Activated naive CD4-positive, alpha-beta T cell treated with anti-CD3 and anti-CD28 coated beads for 36 hours (primary cell): Measurements from ENCODE around the gene USH2A. TPM values are rescaled to one million over a fixed set of nuclear protein-coding genes. Genes with fewer than 3 reads are reported as not detected.

Experiments
- CTCF ChIA-PET: fragments of 350-600 bp; sonication (Branson Sonifier 250); formaldehyde crosslinking; loops from one replicate; lab custom pipeline; 2021; ENCODE audit warnings: antibody characterized with exemption; lab: Charles Lee
- DNase-seq: peaks from one replicate; pipeline ENCODE4 v3.0.0-alpha.2; 2020
- H3K27ac Mint-ChIP-seq: one replicate; pipeline ENCODE4 v1.8.0; 2021; ENCODE audit warnings: mild to moderate bottlenecking, mixed read lengths
- H3K27me3 Mint-ChIP-seq: one replicate; pipeline ENCODE4 v1.8.0; 2021; ENCODE audit warnings: low read depth, mixed read lengths
- H3K36me3 Mint-ChIP-seq: one replicate; pipeline ENCODE4 v1.8.0; 2021; ENCODE audit warnings: low read depth, mixed read lengths
- H3K4me1 Mint-ChIP-seq: one replicate; pipeline ENCODE4 v1.8.0; 2021; ENCODE audit warnings: low read depth, mixed read lengths
- H3K4me3 Mint-ChIP-seq: one replicate; pipeline ENCODE4 v1.8.0; 2021; ENCODE audit warnings: mild to moderate bottlenecking, moderate library complexity, mixed read lengths
- H3K9me3 Mint-ChIP-seq: one replicate; pipeline ENCODE4 v1.8.0; 2021; ENCODE audit warnings: mixed read lengths
- intact Hi-C: fragments of 100-400 bp; cut with micrococcal nuclease; formaldehyde crosslinking; loops from one replicate; pipeline ENCODE4 v1.15.1; 2023
- total RNA-seq, 2 experiments: library from RNA; stranded (reverse); gene quantifications; one replicate each; pipeline ENCODE4 v1.2.3, GENCODE V29; 2021

USH2A gene
- total RNA-seq, 2 experiments from 2014 or later = not detected

DNA sequence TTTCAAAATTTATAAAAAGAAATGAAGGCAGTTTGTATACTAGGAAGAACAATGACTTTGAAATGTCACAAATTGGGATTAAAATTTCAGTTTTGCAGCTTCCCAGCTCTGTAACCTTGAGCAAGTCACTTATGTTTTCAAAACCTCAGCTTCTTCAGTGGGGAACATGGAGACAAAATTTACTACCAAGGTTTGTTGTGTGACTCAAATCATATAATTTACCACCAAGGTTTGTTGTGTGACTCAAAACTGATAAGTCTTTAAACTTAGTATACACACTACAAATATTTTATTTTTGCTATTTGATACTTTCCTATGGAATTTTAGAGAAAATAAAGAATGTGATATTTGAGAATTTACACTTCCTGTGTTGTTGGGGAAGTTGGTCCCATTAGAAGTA is 636.3 kb downstream of the USH2A start:
- H3K27me3 Mint-ChIP-seq = peaks cover 2% of the 10 kb centered on the region
- H3K4me1 Mint-ChIP-seq = no peaks in the 10 kb centered on the region
- no peak overlapping the region for H3K27ac Mint-ChIP-seq
- no peak overlapping the region for H3K4me3 Mint-ChIP-seq
- no peaks in the 10 kb centered on the region for H3K9me3 Mint-ChIP-seq
- intact Hi-C loops = no loop called here
- no peak for DNase-seq
- CTCF ChIA-PET = no interaction called here
- no peaks in the 10 kb centered on the region for H3K36me3 Mint-ChIP-seq

DNA sequence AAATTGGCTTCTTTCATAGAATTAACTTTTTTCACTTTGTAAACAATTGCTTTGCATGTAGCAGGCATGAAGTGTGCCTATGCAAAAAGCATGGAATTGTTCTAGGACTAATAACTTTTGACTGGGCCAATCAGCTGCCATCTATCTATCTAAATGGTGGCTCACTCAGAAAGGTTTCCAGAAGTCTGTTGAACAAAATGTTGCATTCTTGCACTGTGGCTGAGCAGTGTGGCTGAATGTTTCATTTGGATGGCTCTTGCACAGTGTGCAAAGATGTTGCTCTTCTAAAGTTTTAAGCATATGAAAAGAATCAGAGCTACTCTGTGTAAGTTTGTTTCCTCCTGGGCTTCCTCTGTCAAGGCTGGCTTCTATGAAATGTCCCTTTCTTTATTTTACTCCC is 642.6 kb downstream of the USH2A start:
- Mint-ChIP-seq H3K27ac (no peak overlapping the region), H3K9me3 (no peaks in the 10 kb centered on the region), H3K4me3 (no peak overlapping the region), H3K36me3 (no peaks in the 10 kb centered on the region), H3K27me3 (peaks cover 2% of the 10 kb centered on the region), H3K4me1 (no peaks in the 10 kb centered on the region)
- DNase-seq = no peak
- CTCF ChIA-PET = no interaction called here
- intact Hi-C loops = no loop called here

DNA sequence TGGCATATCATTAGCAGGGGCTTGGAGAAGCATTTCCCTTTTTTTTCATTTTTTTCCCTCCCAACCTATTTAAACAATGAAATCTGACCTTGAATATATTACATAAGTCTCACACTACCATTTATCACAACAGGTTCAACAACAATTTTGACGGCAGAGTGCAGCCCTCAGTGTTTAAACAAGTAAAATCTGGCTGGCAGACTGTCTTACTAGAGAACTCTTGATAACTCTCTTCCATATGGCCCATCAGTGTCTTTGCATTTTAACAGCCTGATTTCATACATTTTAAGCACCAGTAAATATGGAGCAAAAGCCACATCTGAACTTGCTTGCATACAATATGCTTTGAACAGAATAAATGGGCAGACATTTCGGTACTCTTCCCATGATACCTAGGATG is 643.1 kb downstream of the USH2A start:
- Mint-ChIP-seq H3K4me3 (no peak overlapping the region), H3K27ac (no peak overlapping the region), H3K27me3 (peaks cover under 1% of the 10 kb centered on the region), H3K36me3 (no peaks in the 10 kb centered on the region), H3K9me3 (no peaks in the 10 kb centered on the region), H3K4me1 (no peaks in the 10 kb centered on the region)
- DNase-seq = no peak
- intact Hi-C loops = no loop called here
- CTCF ChIA-PET = no interaction called here

DNA sequence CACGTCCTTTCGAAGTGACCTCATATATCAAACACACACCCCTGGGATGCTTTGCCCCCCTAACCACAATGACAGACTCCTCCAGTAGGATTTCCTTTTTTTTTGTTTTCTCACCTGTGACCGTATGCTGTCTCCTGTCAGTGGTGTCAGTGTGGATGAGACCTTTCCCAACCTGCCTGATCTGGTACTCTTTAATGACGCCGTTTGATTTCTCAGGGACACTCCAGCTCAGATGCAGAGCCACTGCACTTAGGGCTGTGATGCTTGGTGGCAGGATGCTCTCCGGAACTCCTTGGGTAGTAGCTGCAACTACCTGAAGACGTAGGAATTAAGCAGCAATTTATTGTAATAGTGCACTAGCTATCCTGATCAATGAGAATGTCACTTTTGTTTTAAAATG is 643.5 kb downstream of the USH2A start:
- H3K27me3 Mint-ChIP-seq = no peaks in the 10 kb centered on the region
- H3K4me3 Mint-ChIP-seq = no peak overlapping the region
- H3K9me3 Mint-ChIP-seq = no peaks in the 10 kb centered on the region
- DNase-seq = no peak
- intact Hi-C loops = no loop called here
- no peaks in the 10 kb centered on the region for H3K36me3 Mint-ChIP-seq
- no peaks in the 10 kb centered on the region for H3K4me1 Mint-ChIP-seq
- no peak overlapping the region for H3K27ac Mint-ChIP-seq
- CTCF ChIA-PET = no interaction called here

DNA sequence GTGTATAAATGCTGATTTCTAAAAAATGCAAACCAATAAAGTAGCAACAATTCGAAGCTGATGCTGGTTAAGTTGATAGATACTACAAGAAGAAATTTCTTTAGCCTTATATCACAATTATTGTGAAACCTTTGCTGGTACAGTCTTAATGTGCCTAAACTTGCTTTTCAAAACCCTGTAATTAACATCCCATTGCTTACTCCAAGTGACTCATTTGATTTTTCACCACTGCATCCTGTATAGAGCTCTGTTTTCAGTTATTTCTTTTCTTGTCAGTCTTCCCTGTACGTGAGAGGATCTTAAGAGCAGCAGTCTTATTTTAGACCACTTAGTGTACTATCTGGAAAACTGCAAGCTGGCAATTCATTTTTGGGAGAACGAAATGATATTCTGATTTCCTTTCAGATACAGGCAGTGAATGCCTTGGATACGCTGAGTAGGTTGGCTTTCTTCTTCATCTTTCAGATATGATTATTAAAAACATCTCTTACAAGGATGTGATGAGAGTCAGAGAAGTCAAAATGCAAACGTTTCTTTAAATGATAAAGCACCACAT is 645.8 kb downstream of the USH2A start:
- CTCF ChIA-PET = no interaction called here
- no peaks in the 10 kb centered on the region for H3K4me1 Mint-ChIP-seq
- H3K4me3 Mint-ChIP-seq = no peak overlapping the region
- DNase-seq = no peak
- no peaks in the 10 kb centered on the region for H3K36me3 Mint-ChIP-seq
- H3K27me3 Mint-ChIP-seq = no peaks in the 10 kb centered on the region
- H3K9me3 Mint-ChIP-seq = no peaks in the 10 kb centered on the region
- no peak overlapping the region for H3K27ac Mint-ChIP-seq
- intact Hi-C loops = no loop called here

DNA sequence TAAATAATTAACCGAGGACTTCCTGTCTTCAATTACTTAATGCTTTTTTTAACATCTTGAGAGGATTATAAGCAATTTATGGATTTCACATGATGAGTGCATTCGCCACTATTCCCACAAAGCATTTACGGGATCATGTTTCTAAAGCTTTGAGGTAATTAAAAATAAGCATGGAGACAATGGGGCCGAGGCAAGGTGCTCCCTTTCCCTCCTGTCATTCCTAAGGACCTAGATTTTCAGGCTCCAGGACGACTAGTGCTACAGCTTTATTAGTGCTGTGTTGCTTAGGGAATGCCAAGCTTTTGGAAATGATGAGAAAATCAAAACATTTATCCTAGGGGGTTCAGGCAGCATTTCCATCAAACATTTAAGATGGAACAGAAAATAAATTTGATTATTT is 646.9 kb downstream of the USH2A start:
- Mint-ChIP-seq H3K36me3 (no peaks in the 10 kb centered on the region), H3K4me1 (no peaks in the 10 kb centered on the region), H3K27ac (no peak overlapping the region), H3K4me3 (no peak overlapping the region), H3K27me3 (no peaks in the 10 kb centered on the region), H3K9me3 (no peaks in the 10 kb centered on the region)
- CTCF ChIA-PET = interaction anchor here (0.5 kb wide), 1 partner anchor 145 kb away, joined by 3 read pairs; no protein-coding TSS in a partner anchor
- intact Hi-C loops = no loop called here
- DNase-seq = no peak

DNA sequence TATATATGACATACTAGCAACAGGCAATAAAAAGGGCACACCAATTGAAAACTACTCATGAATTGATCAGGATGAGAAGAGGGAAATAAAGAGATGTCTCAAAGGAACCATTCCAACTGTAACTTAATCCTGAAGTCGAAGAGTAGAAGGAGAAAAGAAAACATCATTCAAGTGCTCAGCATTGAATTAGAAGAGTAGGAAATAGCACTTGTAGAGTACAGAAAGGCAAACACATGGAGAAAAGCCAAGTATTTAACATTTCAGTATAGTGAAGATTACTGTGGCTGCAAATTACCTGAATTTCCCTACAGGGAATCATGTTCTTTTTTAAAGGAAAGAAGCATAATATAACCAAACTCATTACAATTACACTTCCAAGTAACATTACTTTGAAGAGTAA is 651.1 kb downstream of the USH2A start:
- H3K9me3 Mint-ChIP-seq = no peaks in the 10 kb centered on the region
- intact Hi-C loops = no loop called here
- H3K27me3 Mint-ChIP-seq = no peaks in the 10 kb centered on the region
- no peak for DNase-seq
- CTCF ChIA-PET = no interaction called here
- H3K4me3 Mint-ChIP-seq = no peak overlapping the region
- H3K36me3 Mint-ChIP-seq = no peaks in the 10 kb centered on the region
- no peaks in the 10 kb centered on the region for H3K4me1 Mint-ChIP-seq
- no peak overlapping the region for H3K27ac Mint-ChIP-seq

DNA sequence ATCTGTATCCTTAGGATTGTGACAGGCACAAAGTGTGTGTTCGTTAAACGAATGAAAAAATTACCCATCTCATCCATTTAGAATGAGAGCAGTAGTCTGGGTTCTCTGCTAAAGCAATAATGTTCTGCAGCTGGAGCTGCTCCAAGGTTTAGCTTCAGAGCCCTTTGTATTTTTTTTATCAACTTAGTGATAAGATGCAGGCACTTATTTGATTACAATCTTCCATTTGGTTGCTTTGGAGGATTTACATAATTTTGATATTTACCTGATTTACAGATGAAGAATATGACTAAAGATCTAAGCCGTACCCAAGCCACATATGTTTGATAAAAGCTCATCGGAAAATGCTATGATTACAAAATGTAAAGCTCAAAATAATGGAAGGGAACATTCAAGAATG is 654.9 kb downstream of the USH2A start:
- Mint-ChIP-seq H3K4me3 (no peak overlapping the region), H3K27ac (no peak overlapping the region), H3K36me3 (no peaks in the 10 kb centered on the region), H3K9me3 (peaks cover 1% of the 10 kb centered on the region), H3K4me1 (no peaks in the 10 kb centered on the region), H3K27me3 (no peaks in the 10 kb centered on the region)
- DNase-seq = no peak
- intact Hi-C loops = no loop called here
- CTCF ChIA-PET = no interaction called here

DNA sequence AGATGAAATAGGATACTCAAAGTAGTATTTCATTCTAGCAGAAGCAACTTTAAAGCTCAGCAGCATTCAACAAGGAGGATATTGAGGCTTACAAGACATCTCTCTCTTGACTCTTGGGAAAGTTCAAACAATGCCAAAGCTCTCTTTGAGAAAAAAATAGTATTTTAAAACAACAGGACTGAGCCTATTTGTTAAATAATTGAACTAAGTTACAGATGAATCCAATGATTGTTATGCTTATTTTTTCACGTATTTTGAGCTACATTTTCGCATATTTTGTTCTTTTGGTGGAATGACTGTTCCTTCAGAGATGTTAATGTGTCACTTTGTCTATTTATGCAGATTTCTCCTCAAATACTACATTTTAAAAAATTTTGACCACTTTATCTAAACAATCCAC is 655.5 kb downstream of the USH2A start:
- Mint-ChIP-seq H3K4me3 (no peak overlapping the region), H3K27me3 (no peaks in the 10 kb centered on the region), H3K4me1 (no peaks in the 10 kb centered on the region), H3K36me3 (no peaks in the 10 kb centered on the region), H3K27ac (no peak overlapping the region), H3K9me3 (peaks cover 1% of the 10 kb centered on the region)
- CTCF ChIA-PET = no interaction called here
- no peak for DNase-seq
- intact Hi-C loops = no loop called here

DNA sequence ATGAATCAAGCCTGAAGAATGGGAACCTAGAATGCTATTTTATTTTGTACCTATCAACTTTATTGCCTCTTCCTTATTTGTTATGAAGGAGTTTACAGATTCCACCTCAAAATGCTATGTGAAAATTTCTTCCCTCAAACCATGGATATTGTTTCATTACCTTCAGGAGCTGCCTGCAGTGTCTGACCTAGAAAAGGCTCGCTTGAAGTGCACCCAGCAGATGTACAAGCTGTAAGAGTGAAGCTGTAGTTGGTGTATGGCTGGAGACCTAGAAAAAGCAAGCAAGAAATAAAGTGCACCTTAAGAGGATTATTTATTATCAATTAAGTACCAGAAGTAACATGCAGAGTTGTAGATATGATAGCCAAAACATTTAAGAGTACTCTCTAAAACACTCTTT is 656.7 kb downstream of the USH2A start:
- CTCF ChIA-PET = no interaction called here
- Mint-ChIP-seq H3K36me3 (no peaks in the 10 kb centered on the region), H3K4me3 (no peak overlapping the region), H3K9me3 (peaks cover 1% of the 10 kb centered on the region), H3K27me3 (no peaks in the 10 kb centered on the region), H3K27ac (no peak overlapping the region), H3K4me1 (no peaks in the 10 kb centered on the region)
- intact Hi-C loops = no loop called here
- no peak for DNase-seq

DNA sequence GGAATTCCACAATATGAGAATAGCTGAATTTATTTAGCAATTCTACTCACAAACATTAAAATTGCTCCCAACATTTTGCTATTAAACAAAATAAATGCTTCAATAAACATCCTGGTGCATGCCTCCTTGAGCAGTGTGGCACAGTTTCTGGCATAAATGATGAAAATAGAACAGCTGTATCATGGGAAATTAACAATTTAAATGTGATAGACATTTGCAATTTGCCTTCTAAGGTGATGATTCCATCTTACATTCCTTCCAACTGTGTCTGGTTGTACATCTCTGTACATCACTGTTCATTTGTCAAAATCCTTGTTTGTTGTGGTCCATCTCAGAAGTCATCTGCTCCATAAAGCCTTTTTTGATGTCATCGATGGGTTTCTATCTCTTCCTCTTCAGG is 657.4 kb downstream of the USH2A start:
- Mint-ChIP-seq H3K4me1 (no peaks in the 10 kb centered on the region), H3K9me3 (peaks cover 3% of the 10 kb centered on the region), H3K36me3 (no peaks in the 10 kb centered on the region), H3K27me3 (no peaks in the 10 kb centered on the region), H3K4me3 (no peak overlapping the region), H3K27ac (no peak overlapping the region)
- no peak for DNase-seq
- intact Hi-C loops = no loop called here
- CTCF ChIA-PET = no interaction called here

DNA sequence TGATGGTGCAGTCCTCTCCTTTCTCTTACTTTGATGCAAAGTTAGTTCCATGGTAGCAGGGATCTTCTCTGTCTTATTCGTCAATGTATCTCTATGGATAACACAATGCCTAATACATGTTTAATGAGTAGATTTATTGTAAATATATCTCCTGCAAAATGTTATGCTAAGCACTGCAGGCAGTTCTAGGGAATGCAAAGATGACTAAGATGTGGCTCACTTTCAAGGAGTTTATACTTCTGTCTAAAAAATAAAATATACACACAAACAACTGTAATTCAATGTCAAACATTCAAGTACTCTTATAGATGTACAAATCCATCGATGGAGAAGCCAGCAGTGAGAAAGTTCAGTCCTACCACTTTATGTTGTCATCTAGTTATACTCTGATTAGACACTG is 661.8 kb downstream of the USH2A start:
- CTCF ChIA-PET = no interaction called here
- Mint-ChIP-seq H3K4me1 (no peaks in the 10 kb centered on the region), H3K27ac (no peak overlapping the region), H3K4me3 (no peak overlapping the region), H3K36me3 (no peaks in the 10 kb centered on the region), H3K9me3 (peaks cover 3% of the 10 kb centered on the region), H3K27me3 (no peaks in the 10 kb centered on the region)
- no peak for DNase-seq
- intact Hi-C loops = no loop called here

DNA sequence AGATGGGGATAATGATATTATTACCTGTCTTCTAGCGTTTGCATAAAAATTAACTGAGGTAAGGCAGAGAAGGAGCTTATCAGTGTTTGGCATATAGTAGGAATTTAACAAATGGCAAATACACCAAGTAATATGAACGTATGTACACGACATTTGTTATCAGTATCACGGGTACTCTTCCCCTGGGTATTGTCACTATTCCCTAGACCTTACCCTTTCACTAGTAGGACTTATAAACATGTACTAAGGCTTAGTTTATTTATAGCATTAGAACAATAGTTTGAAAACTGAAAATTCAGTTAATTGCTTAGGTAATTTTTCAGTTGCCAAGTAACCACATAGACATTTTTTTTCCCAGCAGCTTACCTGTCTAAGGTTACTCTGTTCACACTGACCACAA is 669.1 kb downstream of the USH2A start:
- Mint-ChIP-seq H3K4me3 (no peak overlapping the region), H3K4me1 (no peaks in the 10 kb centered on the region), H3K27me3 (no peaks in the 10 kb centered on the region), H3K36me3 (no peaks in the 10 kb centered on the region), H3K27ac (no peak overlapping the region), H3K9me3 (no peaks in the 10 kb centered on the region)
- no peak for DNase-seq
- intact Hi-C loops = no loop called here
- CTCF ChIA-PET = interaction anchor here (0.6 to 1.0 kb wide), 2 partner anchors 23 to 525 kb away, joined by 3 read pairs; no protein-coding TSS in a partner anchor

DNA sequence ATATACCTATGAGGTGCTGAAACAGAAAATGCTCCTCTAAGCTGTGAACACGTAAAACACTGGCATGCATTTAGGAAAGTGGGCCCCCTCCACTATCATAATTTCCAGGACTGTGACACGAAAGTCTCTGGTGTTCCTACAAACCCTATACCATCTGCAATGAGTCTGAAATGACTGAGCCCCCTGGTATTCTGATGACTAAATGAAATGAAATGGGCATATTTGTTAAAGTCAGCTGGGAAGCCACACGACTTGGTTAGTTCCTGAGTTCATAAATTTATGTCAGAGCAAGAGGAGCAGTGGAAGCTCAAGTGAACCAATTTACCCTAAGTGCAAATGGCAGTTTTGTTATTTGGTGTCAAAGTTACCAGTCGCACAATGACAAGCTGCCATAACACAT is 673.8 kb downstream of the USH2A start:
- no peaks in the 10 kb centered on the region for H3K9me3 Mint-ChIP-seq
- H3K36me3 Mint-ChIP-seq = no peaks in the 10 kb centered on the region
- no peaks in the 10 kb centered on the region for H3K4me1 Mint-ChIP-seq
- H3K4me3 Mint-ChIP-seq = no peak overlapping the region
- intact Hi-C loops = no loop called here
- no peak for DNase-seq
- H3K27ac Mint-ChIP-seq = no peak overlapping the region
- CTCF ChIA-PET = no interaction called here
- H3K27me3 Mint-ChIP-seq = no peaks in the 10 kb centered on the region
